H1 (cell line): ENCODE data around the gene CCDC116. TPM values are rescaled to one million over a fixed set of nuclear protein-coding genes. Genes with fewer than 3 reads are reported as not detected.

Experiments used
- CTCF ChIA-PET: fragments of 300-600 bp; sonication (Branson Sonifier 250); formaldehyde crosslinking; loops from one replicate; lab custom pipeline; 2021; ENCODE audit not compliant: partially characterized antibody; lab: Charles Lee
- POLR2A ChIA-PET: fragments of 300-600 bp; sonication (Branson Sonifier 250); formaldehyde crosslinking; loops from one replicate; lab custom pipeline; 2021; ENCODE audit warnings: inconsistent platforms; ENCODE audit not compliant: partially characterized antibody; lab: Charles Lee
- DNase-seq, 2 experiments: peaks; one replicate each; pipeline versions ENCODE4 v3.0.0 to v3.0.0-alpha.2; 2010 to 2022; ENCODE audit warnings: low spot score in 2 of 2, low read depth in 1 of 2, mixed read lengths in 1 of 2
- FAIRE-seq: peaks from 2 replicates; lab custom pipeline; 2011; peaks lifted over from hg19 to GRCh38; lab: Jason Lieb, UNC
- H2AFZ ChIP-seq: 2 replicates; pipeline ENCODE4 v1.8.1; 2012; ENCODE audit warnings: low read length, inconsistent platforms
- H2AK5ac ChIP-seq: 2 replicates; pipeline ENCODE4 v1.6.1; 2013; ENCODE audit warnings: low read depth, low read length
- H2BK120ac ChIP-seq: replicated peaks from 2 replicates; pipeline ENCODE3; 2013; ENCODE audit warnings: low read depth, low read length, inconsistent platforms
- H2BK12ac ChIP-seq: 2 replicates; pipeline ENCODE4 v1.6.1; 2013; ENCODE audit warnings: low read depth, low read length
- H2BK15ac ChIP-seq: 2 replicates; pipeline ENCODE4 v1.6.1; 2013; ENCODE audit warnings: low read length
- H2BK20ac ChIP-seq: 2 replicates; pipeline ENCODE4 v1.6.1; 2013; ENCODE audit warnings: low read length
- H2BK5ac ChIP-seq: 2 replicates; pipeline ENCODE4 v1.6.1; 2013; ENCODE audit warnings: low read depth, low read length
- H3K14ac ChIP-seq: 2 replicates; pipeline ENCODE4 v1.6.1; 2013; ENCODE audit warnings: inconsistent platforms; ENCODE audit not compliant: insufficient read length
- H3K18ac ChIP-seq: 2 replicates; pipeline ENCODE4 v1.6.1; 2013; ENCODE audit warnings: low read length; ENCODE audit errors: extremely low read depth
- H3K23ac ChIP-seq: 2 replicates; pipeline ENCODE4 v1.6.1; 2013; ENCODE audit warnings: inconsistent platforms; ENCODE audit not compliant: insufficient read length
- H3K23me2 ChIP-seq: 2 replicates; pipeline ENCODE4 v1.6.1; 2013; ENCODE audit warnings: low read depth, low read length
- H3K27ac ChIP-seq: 2 replicates; pipeline ENCODE4 v1.6.1; 2011; ENCODE audit warnings: low read depth, low read length, inconsistent platforms
- H3K27me3 ChIP-seq, 4 experiments: replicated peaks in 1 of 4; 1 replicate in 1 of 4; 2 replicates in 3 of 4; pipeline versions ENCODE4 v1.6.1 to v1.8.1; 2011 to 2013; ENCODE audit warnings: low read length in 3 of 4, mild to moderate bottlenecking in 3 of 4, inconsistent platforms in 2 of 4, mixed read lengths in 2 of 4, moderate library complexity in 1 of 4; ENCODE audit not compliant: control insufficient read depth in 3 of 4, insufficient read depth in 3 of 4; ENCODE audit errors: extremely low read depth in 1 of 4
- H3K36me3 ChIP-seq, 4 experiments: 2 replicates each; pipeline versions ENCODE4 v1.6.1 to v1.8.1; 2011 to 2013; ENCODE audit warnings: mild to moderate bottlenecking in 4 of 4, low read length in 3 of 4, moderate library complexity in 2 of 4, control low read depth in 1 of 4, inconsistent platforms in 1 of 4; ENCODE audit not compliant: insufficient read depth in 4 of 4, control insufficient read depth in 2 of 4
- H3K4ac ChIP-seq: replicated peaks from 2 replicates; pipeline ENCODE3; 2013; ENCODE audit warnings: low read length, low read depth, mixed read lengths, inconsistent platforms; ENCODE audit not compliant: insufficient read length
- H3K4me1 ChIP-seq, 4 experiments: replicated peaks in 1 of 4; 1 replicate in 1 of 4; 2 replicates in 3 of 4; pipeline versions ENCODE4 v1.6.1 to v1.8.1; 2011 to 2013; ENCODE audit warnings: low read length in 3 of 4, inconsistent platforms in 2 of 4, mixed read lengths in 1 of 4; ENCODE audit not compliant: insufficient read depth in 4 of 4, control insufficient read depth in 3 of 4
- H3K4me2 ChIP-seq, 2 experiments: 2 replicates each; pipeline versions ENCODE4 v1.6.1 to v1.8.1; 2011 to 2013; ENCODE audit warnings: low read depth in 2 of 2, low read length in 2 of 2, control low read depth in 1 of 2, inconsistent platforms in 1 of 2, mild to moderate bottlenecking in 1 of 2; ENCODE audit not compliant: insufficient read depth in 1 of 2
- H3K4me3 ChIP-seq, 4 experiments: fragments of 200-600, 300-600 bp in 1 of 4; sonication (generic), shearing (Covaris generic), sonication (Bioruptor Twin) in 1 of 4; 2 replicates each; pipeline versions ENCODE4 v1.5.1 to v1.8.1; 2011 to 2016; ENCODE audit warnings: low read length in 4 of 4, low read depth in 3 of 4, control low read depth in 2 of 4, inconsistent platforms in 2 of 4, mild to moderate bottlenecking in 2 of 4, mixed read lengths in 1 of 4, moderate library complexity in 1 of 4; ENCODE audit not compliant: insufficient read depth in 2 of 4; ENCODE audit errors: extremely low read depth in 1 of 4
- H3K56ac ChIP-seq: replicated peaks from 2 replicates; pipeline ENCODE3; 2013; ENCODE audit warnings: low read depth, mild to moderate bottlenecking, mixed read lengths, low read length, inconsistent platforms; ENCODE audit not compliant: insufficient read length
- H3K79me1 ChIP-seq: 2 replicates; pipeline ENCODE4 v1.6.1; 2013; ENCODE audit warnings: low read depth, low read length, control low read depth
- H3K79me2 ChIP-seq, 2 experiments: 2 replicates each; pipeline versions ENCODE4 v1.6.1 to v1.8.1; 2012 to 2013; ENCODE audit warnings: low read length in 2 of 2, mild to moderate bottlenecking in 2 of 2, inconsistent platforms in 1 of 2; ENCODE audit not compliant: insufficient read depth in 2 of 2, control insufficient read depth in 1 of 2
- H3K9ac ChIP-seq, 4 experiments: replicated peaks in 1 of 4; 1 replicate in 1 of 4; 2 replicates in 3 of 4; pipeline versions ENCODE4 v1.6.1 to v1.8.1; 2011 to 2013; ENCODE audit warnings: low read depth in 3 of 4, low read length in 3 of 4, control low read depth in 2 of 4, mild to moderate bottlenecking in 2 of 4, moderate library complexity in 2 of 4, inconsistent platforms in 1 of 4; ENCODE audit errors: extremely low read depth in 1 of 4
- H3K9me3 ChIP-seq, 2 experiments: 2 replicates each; pipeline versions ENCODE4 v1.6.1 to v1.8.1; 2012 to 2013; ENCODE audit warnings: mild to moderate bottlenecking in 2 of 2, moderate library complexity in 2 of 2, control low read depth in 1 of 2, inconsistent platforms in 1 of 2, low read depth in 1 of 2, low read length in 1 of 2, mixed read lengths in 1 of 2; ENCODE audit not compliant: insufficient read depth in 2 of 2
- H4K20me1 ChIP-seq, 2 experiments: replicated peaks in 1 of 2; 2 replicates each; pipeline versions ENCODE3 to v1.8.1; 2011 to 2013; ENCODE audit warnings: inconsistent platforms in 2 of 2, low read length in 2 of 2, mild to moderate bottlenecking in 1 of 2; ENCODE audit not compliant: insufficient read depth in 2 of 2, control insufficient read depth in 1 of 2
- H4K5ac ChIP-seq: 2 replicates; pipeline ENCODE4 v1.6.1; 2013; ENCODE audit warnings: low read length, low read depth, mixed read lengths, inconsistent platforms; ENCODE audit not compliant: insufficient read length
- H4K8ac ChIP-seq: 2 replicates; pipeline ENCODE4 v1.8.0; 2013; ENCODE audit warnings: mild to moderate bottlenecking, moderate library complexity, low read length, inconsistent platforms; ENCODE audit not compliant: insufficient read depth; ENCODE audit errors: extremely low read depth
- H4K91ac ChIP-seq: replicated peaks from 2 replicates; pipeline ENCODE3; 2013; ENCODE audit warnings: low read length, mixed read lengths, inconsistent platforms; ENCODE audit not compliant: insufficient read length
- CHD2 ChIP-seq: IDR thresholded peaks from 2 replicates; pipeline ENCODE4 v1.6.1; 2012; ENCODE audit warnings: low read length, improper control_type of control experiment
- JUN ChIP-seq: IDR thresholded peaks from 2 replicates; pipeline ENCODE4 v1.6.1; 2011; ENCODE audit warnings: low read depth, mild to moderate bottlenecking, improper control_type of control experiment, low read length
- RAD21 ChIP-seq, 2 experiments: IDR thresholded peaks in 1 of 2; conservative IDR thresholded peaks in 1 of 2; 2 replicates each; pipeline ENCODE4 v1.6.1; 2011; ENCODE audit warnings: low read depth in 2 of 2, low read length in 2 of 2, improper control_type of control experiment in 1 of 2, inconsistent platforms in 1 of 2, mild to moderate bottlenecking in 1 of 2, moderate library complexity in 1 of 2
- SP1 ChIP-seq: IDR thresholded peaks from 2 replicates; pipeline ENCODE4 v1.6.1; 2011; ENCODE audit warnings: low read depth, low read length
- USF2 ChIP-seq: IDR thresholded peaks from 2 replicates; pipeline ENCODE4 v1.6.1; 2011; ENCODE audit warnings: low read length, improper control_type of control experiment
- WGBS, 2 experiments: shearing (Covaris generic) in 1 of 2; methylation state at CpG; one replicate each; pipeline versions ENCODE4 v1.1.6 to v1.1.7; 2013 to 2015; ENCODE audit warnings: low lambda C conversion rate in 2 of 2, mixed read lengths in 2 of 2, inconsistent platforms in 1 of 2, low coverage in 1 of 2, missing lambda C conversion rate in 1 of 2; ENCODE audit not compliant: insufficient replicate concordance in 2 of 2, insufficient coverage in 1 of 2, insufficient read length in 1 of 2; ENCODE audit errors: extremely low coverage in 1 of 2, missing lambda C conversion rate in 1 of 2; 5-methylcytosine and 5-hydroxymethylcytosine counted together
- polyA plus RNA-seq, 7 experiments: library from polyadenylated mRNA; depleted of rRNA in 3 of 7; stranded (reverse) in 5 of 7; unstranded in 2 of 7; fragments of >200 nt in 5 of 7; fragments of 200-250 nt in 2 of 7; gene quantifications; 1 replicate in 5 of 7; 2 replicates in 1 of 7; 4 replicates in 1 of 7; pipeline versions ENCODE4 v1.2.1 to v1.2.3, GENCODE V29; 2011 to 2013; ENCODE audit warnings: missing spikeins in 2 of 7, mixed read lengths in 2 of 7
- total RNA-seq: library from RNA; stranded (reverse); fragmentation: NEBNext Ultra II Directional; extraction: Animal tissue kit (Norgen Biotek cat#: 25700); gene quantifications from 2 replicates; pipeline ENCODE4 v1.2.1, GENCODE V29; 2021

Gene CCDC116
- total and polyA plus RNA-seq, 2 of the 8 experiments (the other 6 are each of a cell fraction or from before 2014, with no cell fraction given), result 0.08 TPM; not detected in 1

- no peaks in the 10 kb centered on the region for H3K27me3 ChIP-seq
- no peaks in the 10 kb centered on the region for H3K23me2 ChIP-seq
- H3K18ac ChIP-seq, result no peak overlapping the region
- no peak overlapping the region for H3K56ac ChIP-seq
- no peak overlapping the region for H4K8ac ChIP-seq
- peaks cover 0 to 12% of the 10 kb centered on the region in 2 experiments; a peak in 1 of 4 replicates for H3K9me3 ChIP-seq
- H3K4me1 ChIP-seq, result no peaks in the 10 kb centered on the region
- no peak overlapping the region for H4K5ac ChIP-seq
- no peak overlapping the region for H3K9ac ChIP-seq
- no peak overlapping the region for H2BK12ac ChIP-seq
- no peak overlapping the region for H2AFZ ChIP-seq
- no peak overlapping the region for H3K23ac ChIP-seq
- H3K4me2 ChIP-seq, result no peak overlapping the region
- H2BK15ac ChIP-seq, result no peak overlapping the region
- H3K36me3 ChIP-seq, result peaks cover 3 to 11% (median 6%) of the 10 kb centered on the region in 4 experiments; a peak in 4 of 8 replicates
- TF ChIP-seq CHD2 (no peak), SP1 (no peak), JUN (no peak), RAD21 (IDR thresholded peaks at IDR 0.05 in 1 of 2, conservative IDR thresholded peaks at IDR 0.05 in 1 of 2; ENCODE audit: low read depth in 2 of 2, low read length in 2 of 2) (no peak), USF2 (no peak)
- TF ChIP-seq, all 59 proteins: peak for 0
- ChIA-PET POLR2A (interaction anchor here (0.7 to 1.6 kb wide), 3 partner anchors 15 to 21 kb away, joined by 3 to 4 read pairs (median 3); no protein-coding TSS in a partner anchor), CTCF (interaction anchor here (0.8 kb wide), 1 partner anchor 12 kb away, joined by 3 read pairs; no protein-coding TSS in a partner anchor)
- 98% methylated on average over 10 of the region's 15 CpGs; no CpG with 5 or more reads in 1 of the 2 experiments for WGBS, 2 experiments
- H2BK120ac ChIP-seq, result no peak overlapping the region
- H2BK5ac ChIP-seq, result no peak overlapping the region
- DNase-seq (no peak), FAIRE-seq (no peak)
- no peaks in the 10 kb centered on the region for H3K79me2 ChIP-seq
- H3K4me3 ChIP-seq, result no peak overlapping the region
- H2BK20ac ChIP-seq, result no peak overlapping the region
- H3K27ac ChIP-seq, result no peak overlapping the region
- no peak overlapping the region for H3K4ac ChIP-seq
- no peak overlapping the region for H4K91ac ChIP-seq
- no peak overlapping the region for H2AK5ac ChIP-seq
- H4K20me1 ChIP-seq, result peaks cover 2 to 8% of the 10 kb centered on the region in 2 experiments
- no peaks in the 10 kb centered on the region for H3K79me1 ChIP-seq
- H3K14ac ChIP-seq, result no peak overlapping the region
Observed at GRCh38 chr22:21677606-21678443, 45.3 kb downstream of the CCDC116 start.
